ENCODE data around the gene EFNB1.
"Not testable (repeated sequence)": the region's sequence is repeated elsewhere in the genome, so short reads cannot be mapped to it uniquely, and the experiment has no call there.

Gene EFNB1

DNA sequence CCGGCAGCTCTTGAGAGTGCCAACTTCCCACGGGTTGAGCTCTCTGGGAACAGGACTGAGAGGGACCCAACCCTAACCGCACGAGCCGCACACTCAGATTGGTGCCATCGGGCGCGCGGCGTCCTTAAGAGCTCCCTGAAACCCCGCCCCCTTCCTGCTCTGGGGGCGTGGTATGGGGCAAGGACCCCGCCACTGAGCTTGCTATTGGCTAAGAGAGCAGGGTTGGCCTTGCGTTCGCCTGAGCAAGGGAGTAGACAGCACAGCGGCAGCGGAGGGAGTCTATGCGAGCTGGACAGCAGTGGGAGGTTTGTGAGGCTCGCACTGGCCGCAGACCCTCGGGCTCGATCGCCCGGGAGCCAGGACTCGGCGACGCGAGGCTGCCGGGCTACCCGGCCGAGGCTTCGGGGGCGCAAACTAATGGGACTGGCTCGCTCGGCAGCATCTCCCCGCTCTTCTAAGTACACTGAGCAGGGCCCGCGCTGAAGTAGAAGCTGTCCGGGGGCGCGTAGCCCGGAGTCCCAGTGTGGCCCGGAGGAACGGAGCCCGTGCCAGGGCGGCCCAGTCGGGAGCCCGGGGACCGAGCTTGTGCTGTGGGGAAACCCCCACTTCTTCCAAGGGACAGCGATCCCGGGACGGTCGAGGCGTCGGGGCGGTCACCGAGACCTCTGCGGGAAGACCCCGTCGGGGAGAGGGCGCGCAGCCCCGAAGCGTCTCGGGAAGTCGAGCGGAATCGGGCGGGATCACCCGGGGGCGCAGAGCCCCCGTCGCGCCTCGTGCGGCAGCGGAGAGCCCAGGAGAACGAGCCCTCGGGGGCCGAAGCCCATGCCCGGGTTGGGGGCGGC lies at the start of gene EFNB1:
TSS of gene EFNB1 (plus strand) at position 282 of the 842 bp plus-strand sequence. CDS start 756 bp downstream, outside the sequence.
- DNase-seq (ENCODE audit: low read depth in 2 of 2), result peak; percentile 66 to 68

DNA sequence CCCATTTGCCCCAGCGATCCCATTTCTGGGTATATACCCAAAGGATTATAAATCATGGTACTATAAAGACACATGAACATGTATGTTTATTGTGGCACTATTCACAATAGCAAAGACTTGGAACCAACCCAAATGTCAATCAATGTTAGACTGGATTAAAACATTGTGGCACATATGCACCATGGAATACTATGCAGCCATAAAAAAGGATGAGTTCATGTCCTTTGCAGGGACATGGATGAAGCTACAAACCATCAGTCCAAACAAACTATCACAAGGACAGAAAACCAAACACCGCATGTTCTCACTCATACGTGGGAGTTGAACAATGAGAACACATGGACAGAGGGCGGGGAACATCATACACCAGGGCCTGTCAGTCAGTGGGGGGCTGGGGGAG lies 47.5 kb upstream of the EFNB1 start:
- not testable (repeated sequence) for DNase-seq (ENCODE audit: low read depth in 2 of 2)

DNA sequence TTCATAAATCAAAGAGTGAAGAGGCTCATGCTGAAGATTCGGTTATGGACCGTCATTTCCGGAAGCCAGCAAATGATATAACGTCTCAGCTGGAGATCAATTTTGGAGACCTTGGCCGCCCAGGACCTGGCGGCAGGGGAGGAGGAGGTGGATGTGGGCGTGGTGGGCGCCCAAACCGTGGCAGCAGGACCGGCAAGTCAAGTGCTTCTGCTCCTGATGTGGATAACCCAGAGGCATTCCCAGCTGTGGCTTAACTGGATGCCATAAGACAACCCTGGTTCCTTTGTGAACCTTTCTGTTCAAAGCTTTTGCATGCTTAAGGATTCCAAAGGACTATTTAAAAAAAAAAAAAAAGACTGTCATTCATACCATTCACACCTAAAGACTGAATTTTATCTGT lies 44.0 kb upstream of the EFNB1 start:
- DNase-seq (ENCODE audit: low read depth in 2 of 2), result no peak

DNA sequence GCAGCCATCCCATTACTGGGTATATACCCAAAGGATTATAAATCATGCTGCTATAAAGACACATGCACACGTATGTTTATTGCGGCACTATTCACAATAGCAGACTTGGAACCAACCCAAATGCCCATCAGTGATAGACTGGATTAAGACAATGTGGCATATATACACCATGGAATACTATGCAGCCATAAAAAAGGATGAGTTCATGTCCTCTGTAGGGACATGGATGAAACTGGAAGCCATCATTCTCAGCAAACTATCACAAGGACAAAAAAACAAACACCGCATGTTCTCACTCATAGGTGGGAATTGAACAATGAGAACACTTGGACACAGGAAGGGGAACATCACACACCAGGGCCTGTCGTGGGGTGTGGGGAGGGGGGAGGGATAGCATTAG lies 42.2 kb upstream of the EFNB1 start:
- DNase-seq (ENCODE audit: low read depth in 2 of 2), result not testable (repeated sequence)

DNA sequence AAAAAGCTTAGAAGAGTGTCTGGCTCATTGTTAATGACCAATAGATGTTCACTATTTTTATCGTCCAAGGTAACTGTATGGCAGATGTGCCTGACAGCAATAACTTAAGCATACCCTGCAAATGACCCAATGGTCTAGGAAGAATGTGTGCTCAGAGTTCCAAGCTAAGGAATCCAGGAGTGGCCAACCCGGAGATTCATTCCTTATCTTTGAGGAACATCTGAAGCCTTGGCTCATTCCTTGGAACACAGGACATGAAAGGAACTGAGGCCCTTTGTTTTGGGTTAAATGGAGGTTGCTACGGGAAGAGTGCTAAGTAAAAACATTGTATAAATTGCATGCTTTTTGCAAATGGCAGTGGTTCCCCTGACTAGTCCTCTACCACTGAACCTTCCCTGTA lies 38.9 kb upstream of the EFNB1 start:
- no peak for DNase-seq (ENCODE audit: low read depth in 2 of 2)

DNA sequence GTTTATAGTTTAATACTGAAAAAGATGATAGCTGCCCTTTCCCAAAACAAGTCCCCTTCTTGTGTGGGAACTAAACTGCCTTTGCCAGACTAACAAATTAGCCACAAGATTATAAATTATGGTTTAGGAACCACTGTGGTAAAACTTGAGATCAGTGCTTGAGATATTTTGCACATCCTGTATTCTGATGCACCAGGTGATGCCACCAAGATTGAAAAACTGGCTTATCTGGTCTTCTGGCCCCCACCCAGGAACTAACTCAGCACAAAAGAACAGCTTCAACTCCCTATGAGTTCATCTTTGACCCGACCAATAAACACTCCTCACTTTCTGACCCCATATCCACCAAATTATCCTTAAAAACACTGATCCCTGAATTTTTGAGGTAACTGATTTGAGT lies 36.7 kb upstream of the EFNB1 start:
- DNase-seq (ENCODE audit: low read depth in 2 of 2), result no peak

DNA sequence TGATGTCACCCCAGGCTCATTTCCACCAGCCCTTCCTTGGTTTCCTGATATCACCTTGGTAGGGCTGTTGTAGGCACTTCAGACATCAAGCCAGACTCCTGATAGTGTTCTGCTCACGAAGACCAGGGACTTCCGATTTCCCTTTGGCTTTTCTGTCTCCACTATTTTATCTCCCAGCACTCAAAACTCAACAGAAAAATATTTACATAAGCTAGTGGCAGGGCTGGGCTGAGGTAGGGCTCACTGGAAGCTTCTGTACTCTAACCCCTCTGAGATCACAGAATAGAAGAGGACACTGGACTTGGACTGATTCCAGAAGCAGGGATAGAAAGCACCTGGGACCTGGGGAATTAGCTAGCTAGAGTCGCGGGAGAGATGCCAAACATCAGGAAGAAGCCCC lies 34.4 kb upstream of the EFNB1 start:
- DNase-seq (ENCODE audit: low read depth in 2 of 2), result no peak

DNA sequence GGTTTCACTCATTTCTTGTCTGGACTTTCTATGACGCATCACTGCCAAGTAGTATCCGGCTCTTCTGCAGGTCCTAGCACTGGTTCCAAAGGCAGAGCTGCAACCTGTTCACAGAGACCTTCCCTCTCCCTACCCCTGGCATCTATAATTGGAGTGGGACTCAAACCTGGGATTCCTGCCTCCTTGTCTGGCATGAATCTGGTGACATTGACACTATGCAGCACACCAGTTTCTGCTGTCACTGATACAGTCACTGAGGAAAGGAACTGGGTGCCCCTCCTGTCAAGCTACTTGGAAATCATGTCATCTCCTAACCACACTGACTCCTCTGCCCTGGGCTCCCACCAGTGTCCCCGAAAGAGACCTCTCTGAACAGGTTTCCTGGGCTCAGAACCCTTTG lies 33.1 kb upstream of the EFNB1 start:
- DNase-seq (ENCODE audit: low read depth in 2 of 2), result no peak

DNA sequence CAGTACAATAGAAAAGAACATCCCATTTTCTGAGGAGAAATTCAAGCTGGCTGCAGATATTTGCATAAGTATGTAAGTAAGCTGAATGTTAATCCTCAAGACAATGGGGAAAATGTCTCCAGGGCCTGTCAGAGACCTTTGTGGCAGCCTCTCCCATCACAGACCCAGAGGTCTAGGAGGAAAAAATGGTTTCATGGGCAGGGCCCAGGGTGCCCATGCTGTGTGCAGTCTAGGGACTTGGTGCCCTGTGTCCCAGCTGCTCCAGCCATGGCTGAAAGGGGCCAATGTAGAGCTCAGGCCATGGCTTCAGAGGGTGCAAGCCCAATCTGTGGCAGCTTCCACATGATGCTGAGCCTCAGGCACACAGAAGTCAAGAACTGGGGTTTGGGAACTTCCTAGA lies 30.4 kb upstream of the EFNB1 start:
- not testable (repeated sequence) for DNase-seq (ENCODE audit: low read depth in 2 of 2)

DNA sequence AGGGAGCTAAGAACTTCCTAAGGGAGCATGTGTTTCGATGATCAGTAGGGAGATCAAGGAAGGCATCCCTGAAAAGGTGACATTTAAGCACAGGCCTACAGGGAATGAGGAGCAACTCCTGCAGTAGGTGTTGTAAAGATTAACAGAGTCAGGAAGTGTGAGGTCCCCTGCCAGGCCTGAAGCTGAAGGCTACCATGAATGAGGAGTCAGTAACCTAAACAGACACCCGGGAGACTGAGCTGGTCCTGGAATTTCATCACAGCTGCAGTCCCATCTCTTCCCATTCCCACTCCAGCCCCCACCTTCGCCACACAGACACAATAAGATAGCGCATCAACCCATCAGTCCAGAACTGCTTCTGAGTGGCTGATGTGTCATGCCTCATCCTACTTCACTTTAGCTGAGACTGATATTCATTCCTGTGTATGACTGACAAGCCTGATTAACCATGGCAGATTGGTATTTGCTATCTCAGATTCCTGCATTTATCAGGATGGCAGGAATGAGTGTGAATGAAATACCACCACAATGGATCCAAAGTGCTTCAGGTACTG lies 27.0 kb upstream of the EFNB1 start:
- DNase-seq (ENCODE audit: low read depth in 2 of 2), result no peak

DNA sequence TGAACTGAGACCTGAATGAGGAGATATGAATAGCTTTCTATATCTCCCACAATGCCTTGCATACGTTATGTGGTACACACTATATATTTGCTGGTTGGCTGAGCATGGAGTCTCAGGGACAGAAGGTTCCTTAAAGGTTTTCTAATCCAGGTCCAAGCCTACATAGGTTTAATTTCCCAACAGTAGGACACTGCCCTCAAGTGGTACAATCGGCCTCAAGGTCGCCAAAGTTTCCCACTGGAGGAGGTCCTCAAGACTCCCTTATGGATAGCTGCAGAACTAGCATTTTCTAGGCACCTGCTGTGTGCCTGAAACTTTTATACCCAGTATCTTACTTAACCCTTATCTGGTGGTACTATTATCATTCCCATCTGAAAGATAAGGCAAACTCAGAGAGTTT lies 21.0 kb upstream of the EFNB1 start:
- DNase-seq (ENCODE audit: low read depth in 2 of 2), result no peak

DNA sequence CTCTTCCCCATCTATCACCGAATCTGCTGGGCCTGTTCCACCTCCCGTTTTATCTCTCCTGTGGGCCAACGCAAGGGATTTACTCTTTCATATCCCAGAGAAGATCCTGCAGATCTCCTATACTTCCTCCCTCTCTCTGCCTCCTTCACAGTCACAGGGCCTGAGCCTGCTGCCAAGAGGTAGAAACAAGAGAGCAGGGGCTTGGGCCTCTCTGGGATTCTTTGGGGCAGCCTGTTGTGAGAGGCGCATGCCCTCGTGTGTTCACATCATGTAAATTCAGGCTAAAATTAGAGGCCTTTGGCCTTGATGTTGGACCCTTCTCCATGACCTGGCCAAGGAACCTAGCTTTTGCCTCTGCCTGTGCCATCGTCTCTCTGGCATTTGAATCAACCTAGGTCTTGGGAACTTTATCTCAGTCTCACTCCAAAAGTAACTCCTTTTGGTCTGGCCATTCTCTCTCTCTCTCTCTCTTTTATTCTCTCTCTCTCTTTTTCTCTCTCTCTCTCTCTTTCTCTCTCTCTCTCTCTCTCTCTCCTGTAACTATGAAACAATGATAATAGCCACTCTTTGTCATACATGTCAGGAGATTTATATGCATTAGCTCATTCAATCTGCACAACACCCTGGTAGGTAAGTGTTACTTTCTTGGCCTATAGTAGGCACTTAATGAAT lies 20.0 kb upstream of the EFNB1 start:
- DNase-seq (ENCODE audit: low read depth in 2 of 2), result no peak

DNA sequence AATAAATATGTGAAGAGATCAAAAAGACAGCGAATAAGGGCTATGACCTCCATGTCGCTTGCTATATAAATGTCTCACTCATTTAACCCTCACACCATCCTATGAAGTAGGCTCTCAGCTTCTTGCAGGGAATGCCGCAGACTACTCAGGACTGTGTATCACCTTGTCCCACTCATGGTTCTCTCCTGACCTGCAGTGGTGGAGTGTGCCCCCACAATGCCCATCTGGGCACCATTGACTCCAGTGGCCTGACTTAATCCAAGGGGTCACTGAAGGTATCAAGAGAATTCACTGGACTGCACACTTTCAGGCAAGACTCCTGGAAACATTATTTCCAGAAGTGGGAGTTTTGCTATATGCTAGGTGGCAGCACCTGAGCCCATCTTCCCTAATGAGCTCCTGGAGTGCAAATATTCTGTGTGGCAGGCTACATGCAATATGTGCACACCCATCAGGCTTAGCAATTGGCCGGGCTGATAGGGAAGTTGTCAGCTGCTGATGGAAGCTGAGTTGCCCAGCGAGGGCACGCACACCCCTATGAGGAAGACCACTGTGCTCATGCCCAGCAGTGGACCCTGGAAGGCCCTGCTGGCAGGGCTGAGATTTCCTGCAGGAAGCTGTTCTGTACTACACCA lies 8.2 kb upstream of the EFNB1 start:
- DNase-seq (ENCODE audit: low read depth in 2 of 2), result no peak

DNA sequence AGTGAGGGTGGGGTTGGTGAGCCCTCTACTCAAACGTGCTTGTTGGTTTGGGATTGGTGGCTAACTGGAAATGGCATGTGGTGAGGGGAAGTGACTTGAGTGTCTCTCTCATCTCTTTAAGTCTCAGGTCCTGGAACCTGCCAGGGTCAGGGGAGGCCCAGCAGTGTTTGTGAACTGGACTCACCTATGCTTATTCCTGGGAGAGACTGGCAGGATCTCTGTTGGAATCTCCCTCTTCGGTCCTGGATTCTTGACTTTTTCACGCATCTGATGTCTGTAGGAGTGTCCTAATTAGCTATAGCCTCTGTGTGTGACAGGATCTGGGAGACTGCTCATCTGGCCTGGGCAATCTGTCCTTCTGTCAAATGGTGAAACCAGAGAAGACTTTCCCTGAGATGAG lies 7.2 kb upstream of the EFNB1 start:
- DNase-seq (ENCODE audit: low read depth in 2 of 2), result no peak

DNA sequence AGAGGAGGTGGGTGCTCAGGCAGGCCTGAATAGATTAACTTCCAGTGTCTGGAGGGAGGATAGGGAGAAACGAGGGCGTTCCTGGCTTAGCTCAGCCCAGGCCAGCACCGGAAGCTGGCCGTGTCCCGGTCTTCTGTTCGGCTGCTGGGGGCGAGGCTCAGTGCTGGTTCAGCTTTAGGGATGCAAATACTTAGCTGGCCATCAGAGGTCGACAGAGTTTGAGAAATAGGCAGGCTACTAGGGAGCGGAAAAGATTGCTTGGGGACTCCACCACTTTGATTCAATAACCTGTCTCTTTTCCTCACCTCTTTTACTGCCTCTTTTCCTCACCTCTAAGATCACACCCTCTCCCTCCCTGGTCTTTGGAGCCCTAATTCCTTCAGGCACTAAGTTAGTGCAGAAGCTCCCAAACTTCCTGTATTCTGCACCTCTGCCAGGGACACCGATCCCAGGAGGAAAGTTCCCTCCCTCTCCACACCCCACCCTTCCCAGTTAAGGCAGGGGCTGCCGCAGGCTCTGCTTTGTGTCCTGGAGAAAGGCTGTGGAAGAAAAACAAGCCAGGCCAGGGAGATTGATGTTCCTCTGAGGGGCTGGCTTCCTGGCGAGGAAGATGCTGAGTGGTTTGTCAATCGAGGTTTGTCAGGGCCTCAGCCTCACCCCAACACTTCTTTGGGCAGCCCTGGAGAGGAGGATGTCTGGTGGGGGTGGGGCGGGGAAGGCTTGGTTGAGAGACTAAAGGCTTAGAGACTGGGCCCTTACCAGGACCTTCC lies 6.0 kb upstream of the EFNB1 start:
- no peak for DNase-seq (ENCODE audit: low read depth in 2 of 2)

DNA sequence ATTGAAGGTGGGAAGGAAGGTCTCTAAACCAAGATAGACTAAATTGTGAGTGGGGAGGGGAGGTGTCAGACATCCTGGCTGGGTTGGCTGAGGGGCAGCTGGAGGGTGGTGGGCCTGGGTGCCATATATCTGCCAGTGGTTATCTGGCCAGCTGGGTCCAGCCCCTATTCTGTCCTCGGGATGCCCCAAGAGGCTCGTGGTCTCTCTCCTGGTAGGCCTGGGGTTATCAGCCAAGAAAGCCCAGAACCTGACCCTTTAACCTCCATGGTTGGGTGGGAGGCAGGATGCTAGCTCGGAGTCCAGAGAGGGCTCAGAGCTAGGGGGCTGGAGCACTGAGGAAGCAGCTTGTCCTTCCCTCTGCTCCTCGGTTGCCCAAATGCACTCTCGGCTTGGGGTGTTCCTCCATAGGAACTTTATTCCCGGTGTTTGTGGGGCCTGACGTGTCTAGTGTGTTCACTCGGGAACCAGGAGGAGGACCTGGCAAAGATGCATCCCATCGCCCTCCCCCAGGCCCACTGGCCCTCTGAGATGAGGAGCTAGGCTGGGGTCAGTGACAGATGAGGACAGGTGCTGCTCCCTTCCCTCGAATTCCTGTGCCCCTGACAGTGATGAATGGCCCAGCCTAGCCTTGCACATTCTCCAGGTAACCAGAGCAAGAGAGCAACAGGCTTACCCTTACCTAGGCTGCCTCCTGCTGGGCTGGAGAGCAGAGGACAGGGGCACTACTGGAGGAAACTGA lies 5.2 kb upstream of the EFNB1 start:
- no peak for DNase-seq (ENCODE audit: low read depth in 2 of 2)

DNA sequence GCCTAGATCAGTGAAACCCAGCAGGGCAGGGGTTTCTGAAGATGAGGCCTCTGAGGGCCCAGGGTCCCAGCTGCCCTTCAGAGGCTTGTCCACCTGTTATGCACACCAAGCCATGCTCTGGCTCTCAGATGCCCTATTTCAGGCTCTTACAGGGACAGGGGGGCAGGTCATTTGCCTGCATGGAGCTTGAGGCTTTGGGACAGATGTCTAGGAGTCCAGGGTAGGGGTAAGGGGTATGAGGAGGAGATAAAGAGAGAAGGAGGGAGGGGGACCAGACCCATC lies 4.7 kb upstream of the EFNB1 start:
- DNase-seq (ENCODE audit: low read depth in 2 of 2), result no peak

DNA sequence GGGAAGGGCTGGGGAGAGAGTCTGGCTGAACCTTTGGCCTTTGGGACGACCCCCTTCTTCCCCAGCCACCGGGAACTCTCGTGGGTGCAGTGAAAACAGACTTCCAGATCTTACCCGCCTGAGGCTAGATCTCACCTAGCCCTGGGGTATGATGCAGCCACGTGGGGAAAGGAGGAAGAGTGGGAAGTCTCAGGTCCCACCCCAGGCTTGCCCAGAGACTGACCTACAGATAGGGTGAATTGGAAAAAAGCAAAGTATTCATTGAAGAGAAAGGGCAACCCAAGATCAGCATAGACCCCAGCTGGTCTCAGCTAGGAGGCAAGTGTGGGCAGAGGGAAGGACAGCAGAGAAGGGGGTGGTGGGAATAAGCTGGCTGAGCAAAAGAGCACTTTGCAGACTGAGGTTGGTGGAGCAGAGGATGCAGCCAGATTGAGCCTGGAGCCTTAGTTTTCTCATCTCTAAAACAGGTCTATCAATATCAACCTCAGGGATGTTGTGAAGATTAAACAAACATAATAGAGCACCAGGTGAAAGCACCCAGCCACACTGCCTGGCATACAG lies 4.2 kb upstream of the EFNB1 start:
- no peak for DNase-seq (ENCODE audit: low read depth in 2 of 2)

DNA sequence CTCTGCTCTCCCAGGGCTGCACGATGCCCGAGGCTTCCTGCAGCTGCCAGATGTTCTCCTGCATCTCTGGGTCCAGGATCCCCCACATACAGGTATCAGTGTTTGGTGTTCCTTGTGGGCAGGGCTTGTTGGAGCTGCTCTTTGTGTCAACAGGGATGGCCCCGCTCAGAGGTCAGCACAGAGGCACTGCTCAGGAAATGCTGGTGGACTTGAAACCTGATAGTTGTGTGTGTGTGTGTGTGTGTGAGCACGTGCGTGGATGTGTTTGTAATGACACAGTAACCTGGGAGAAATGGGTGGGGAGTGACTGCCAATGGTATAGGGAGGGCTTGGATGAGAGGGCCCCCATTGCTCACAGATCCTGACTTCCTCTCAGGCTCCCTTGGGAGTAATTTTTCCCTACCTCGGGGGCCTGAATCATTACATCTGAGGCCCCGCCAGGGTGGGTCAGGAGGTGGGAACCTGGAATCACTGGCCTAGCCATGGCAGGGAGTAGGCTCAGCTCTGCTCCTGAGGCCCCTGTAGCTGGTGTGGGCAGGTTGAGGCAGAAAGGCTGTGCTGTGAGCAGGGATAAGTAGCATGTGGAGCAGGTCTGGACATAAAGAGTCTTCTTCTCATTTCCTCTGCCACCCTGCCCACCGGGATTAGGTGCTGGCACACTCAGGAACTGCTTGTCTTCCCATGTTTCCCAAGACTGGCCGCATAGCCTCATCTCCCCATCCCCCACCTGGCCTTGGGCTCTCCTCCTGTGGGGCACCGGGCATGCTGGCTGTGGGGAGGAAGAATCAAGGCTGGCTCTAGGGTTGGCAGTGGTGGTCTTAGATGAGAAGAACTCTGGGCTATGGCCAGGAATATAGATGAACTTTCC lies 2.5 kb upstream of the EFNB1 start:
- no peak for DNase-seq (ENCODE audit: low read depth in 2 of 2)

DNA sequence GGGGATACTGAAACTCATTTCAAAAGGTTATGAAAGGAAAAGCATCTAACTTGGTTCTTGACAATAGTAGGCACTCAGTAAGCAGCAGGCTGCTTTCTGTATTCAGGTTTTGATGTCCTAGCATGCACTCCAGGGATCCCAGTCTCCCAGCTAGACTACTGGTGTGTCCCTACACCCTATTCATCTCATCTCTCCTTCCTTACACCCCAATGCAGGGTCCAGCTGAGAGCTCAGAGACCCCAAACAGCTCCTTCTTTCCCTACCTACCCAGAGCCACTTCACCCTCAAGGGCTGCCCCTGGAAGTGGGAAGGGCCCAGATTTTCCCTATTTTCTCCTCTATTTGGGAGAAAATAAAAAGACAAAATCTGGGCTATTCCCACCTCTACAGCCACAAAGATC lies 1.6 kb upstream of the EFNB1 start:
- no peak for DNase-seq (ENCODE audit: low read depth in 2 of 2)

Data from activated CD4-positive, alpha-beta T cell treated with anti-CD3 and anti-CD28 coated beads for 24 hours (primary cell).